HG03565 (cell line): Measurements from ENCODE around the gene CBLC.
"Not testable (repeated sequence)": the region's sequence is repeated elsewhere in the genome, so short reads cannot be mapped to it uniquely, and the experiment has no call there.

Source experiments
- ATAC-seq: cut with Tn5 transposase; IDR thresholded peaks from one replicate; pipeline ENCODE4 v1.9.1; 2021; ENCODE audit warnings: mild to moderate bottlenecking, moderate library complexity; ENCODE audit not compliant: unreplicated experiment

Gene CBLC

GRCh38 chr19:44818466-44819031 is 40.9 kb downstream of the CBLC start:
- ATAC-seq, result no peak

DNA sequence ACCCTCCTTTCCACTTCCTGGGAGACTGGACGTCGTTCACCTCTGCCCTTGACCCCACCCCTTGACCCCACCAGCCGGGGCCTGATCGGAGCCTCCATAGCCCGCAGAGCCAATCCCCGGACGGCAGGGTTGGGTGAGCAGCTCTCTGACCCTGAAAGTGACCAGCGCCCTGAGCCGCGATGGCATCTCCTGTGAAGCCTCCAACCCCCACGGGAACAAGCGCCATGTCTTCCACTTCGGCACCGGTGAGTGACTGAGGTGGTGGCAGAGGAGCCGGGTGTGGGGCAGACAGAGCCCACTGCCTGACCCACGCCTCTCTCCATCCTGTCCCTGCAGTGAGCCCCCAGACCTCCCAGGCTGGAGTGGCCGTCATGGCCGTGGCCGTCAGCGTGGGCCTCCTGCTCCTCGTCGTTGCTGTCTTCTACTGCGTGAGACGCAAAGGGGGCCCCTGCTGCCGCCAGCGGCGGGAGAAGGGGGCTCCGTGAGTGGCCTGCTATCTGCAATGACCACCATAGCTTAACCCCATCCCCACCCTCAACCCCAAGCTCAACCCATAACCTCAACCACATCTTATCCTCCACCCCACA is 41.6 kb downstream of the CBLC start:
- ATAC-seq, result no peak

DNA sequence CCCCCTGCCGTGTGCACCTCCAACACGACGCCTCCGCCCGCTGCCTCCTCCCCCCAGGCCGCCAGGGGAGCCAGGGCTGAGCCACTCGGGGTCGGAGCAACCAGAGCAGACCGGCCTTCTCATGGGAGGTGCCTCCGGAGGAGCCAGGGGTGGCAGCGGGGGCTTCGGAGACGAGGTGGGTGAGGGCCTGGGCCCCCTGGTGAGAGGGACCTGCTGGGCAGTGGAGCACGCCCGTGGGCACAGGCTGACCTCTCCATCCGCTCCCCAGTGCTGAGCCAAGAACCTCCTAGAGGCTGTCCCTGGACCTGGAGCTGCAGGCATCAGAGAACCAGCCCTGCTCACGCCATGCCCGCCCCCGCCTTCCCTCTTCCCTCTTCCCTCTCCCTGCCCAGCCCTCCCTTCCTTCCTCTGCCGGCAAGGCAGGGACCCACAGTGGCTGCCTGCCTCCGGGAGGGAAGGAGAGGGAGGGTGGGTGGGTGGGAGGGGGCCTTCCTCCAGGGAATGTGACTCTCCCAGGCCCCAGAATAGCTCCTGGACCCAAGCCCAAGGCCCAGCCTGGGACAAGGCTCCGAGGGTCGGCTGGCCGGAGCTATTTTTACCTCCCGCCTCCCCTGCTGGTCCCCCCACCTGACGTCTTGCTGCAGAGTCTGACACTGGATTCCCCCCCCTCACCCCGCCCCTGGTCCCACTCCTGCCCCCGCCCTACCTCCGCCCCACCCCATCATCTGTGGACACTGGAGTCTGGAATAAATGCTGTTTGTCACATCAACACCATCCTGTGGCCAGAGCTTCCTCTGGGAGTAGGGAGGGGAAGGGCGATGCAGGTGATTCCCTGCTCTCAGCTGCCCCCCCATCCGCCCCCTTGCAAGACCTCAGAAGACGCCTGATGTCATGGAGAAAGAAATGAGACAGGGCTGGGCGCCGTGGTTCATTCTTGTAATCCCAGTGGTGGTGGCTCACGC is 43.2 kb downstream of the CBLC start:
- no peak for ATAC-seq

DNA sequence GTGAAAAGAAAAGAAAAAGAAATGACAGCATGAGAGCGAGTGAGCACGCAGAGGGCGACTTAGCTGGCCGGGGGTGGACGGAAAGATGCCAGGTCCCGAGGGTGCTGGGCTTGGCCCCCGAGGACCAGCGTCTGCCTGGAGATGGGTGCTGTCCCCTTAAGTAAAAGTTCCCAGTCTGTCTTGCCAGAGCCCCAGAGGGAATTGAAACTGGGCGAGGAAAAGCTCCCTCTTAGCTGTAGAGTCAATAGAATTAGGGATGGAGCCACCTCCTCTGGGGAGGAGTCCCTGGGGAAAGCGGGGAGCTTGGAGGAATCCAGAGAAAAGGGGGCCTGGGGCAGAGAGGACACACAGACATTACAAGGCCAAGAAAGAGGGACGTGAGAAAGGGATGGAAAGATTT is 44.5 kb downstream of the CBLC start:
- ATAC-seq, result no peak

DNA sequence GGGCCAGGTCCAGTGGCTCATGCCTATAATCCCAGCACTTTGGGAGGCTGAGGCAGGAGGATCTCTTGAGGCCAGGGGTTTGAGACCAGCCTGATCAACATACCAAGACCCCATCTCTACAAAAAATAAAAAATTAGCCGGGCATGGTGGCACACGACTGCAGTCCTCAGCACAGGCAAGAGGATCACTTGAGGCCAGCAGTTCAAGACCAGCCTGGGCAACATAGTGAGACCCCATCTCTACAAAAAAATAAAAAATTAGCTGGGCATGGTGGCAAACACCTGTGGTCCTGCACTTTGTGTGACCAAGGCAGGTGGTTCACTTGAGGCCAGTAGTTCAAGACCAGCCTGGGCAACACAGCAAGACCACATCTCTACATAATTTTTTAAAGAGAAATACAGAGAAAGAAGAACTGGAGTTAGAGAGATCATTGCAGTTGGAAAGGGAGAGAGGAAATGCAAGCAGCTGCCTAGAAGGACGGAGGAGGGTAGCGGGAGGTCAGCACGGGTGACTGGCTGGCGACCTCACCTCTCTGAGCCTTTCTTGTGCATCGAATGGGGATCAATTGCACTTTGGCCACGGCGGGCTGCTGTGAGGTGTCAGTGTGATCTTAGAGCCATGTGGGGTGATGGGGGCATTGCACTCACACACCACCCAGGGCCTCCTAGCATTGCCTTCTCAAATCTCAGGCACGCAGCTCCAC is 45.1 kb downstream of the CBLC start:
- ATAC-seq, result no peak

DNA sequence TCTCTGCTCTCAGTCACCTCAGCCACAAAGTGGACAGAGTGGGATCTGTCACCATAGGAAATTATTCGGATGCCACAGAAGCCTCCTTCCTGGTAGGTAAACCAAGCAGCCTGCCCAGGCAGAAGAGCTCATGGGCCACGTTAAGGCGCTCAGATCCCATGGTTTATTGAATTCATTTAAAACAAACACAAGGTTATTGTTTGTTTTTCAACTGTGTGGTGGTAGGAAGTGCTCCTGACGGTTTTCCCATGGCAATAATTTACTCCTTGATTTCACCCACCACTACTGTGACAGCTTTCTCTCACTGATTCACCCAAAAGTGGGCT is 45.6 kb downstream of the CBLC start:
- no peak for ATAC-seq

DNA sequence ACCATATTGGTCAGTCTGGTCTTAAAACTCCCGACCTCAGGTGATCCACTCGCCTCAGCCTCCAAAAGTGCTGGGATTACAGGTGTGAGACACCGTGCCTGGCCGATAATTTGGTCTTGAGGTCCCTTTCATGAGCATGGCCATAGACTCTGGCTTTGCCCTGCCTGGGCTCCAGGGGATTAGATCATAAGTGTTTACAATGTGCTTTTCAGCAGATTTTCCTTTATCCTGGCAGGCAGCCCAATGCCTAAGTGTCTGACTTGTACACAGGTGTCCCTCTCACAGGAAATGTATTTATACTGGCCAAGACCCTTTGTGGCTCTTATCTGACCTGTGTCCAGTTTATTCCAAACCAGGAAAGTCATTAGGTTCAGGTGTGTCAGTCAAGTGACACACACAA is 47.1 kb downstream of the CBLC start:
- no peak for ATAC-seq

GRCh38 chr19:44832875-44833274 is 55.2 kb downstream of the CBLC start:
- not testable (repeated sequence) for ATAC-seq

DNA sequence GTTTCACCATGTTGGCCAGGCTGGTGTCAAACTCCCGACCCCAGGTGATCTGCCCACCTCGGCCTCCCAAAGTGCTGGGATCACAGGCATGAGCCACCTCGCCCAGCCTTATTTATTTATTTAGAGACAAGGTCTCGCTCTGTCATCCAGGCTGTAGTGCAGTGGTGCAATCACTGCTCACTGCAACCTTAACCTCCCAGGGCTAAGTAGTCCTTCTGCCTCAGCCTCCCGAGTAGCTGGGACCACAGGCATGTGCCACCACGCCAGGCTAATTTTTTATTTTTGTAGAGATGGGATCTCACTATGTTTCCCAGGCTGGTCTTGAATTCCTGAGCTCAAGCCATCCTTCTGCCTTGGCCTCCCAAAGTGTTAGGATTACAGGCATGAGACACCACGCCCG is 56.7 kb downstream of the CBLC start:
- not testable (repeated sequence) for ATAC-seq

GRCh38 chr19:44839276-44839675 is 61.6 kb downstream of the CBLC start:
- ATAC-seq, result no peak

GRCh38 chr19:44840811-44841210 is 63.1 kb downstream of the CBLC start:
- no peak for ATAC-seq

GRCh38 chr19:44841231-44841630 is 63.5 kb downstream of the CBLC start:
- ATAC-seq, result no peak

GRCh38 chr19:44845286-44845611 is 67.6 kb downstream of the CBLC start:
- ATAC-seq, result no peak

DNA sequence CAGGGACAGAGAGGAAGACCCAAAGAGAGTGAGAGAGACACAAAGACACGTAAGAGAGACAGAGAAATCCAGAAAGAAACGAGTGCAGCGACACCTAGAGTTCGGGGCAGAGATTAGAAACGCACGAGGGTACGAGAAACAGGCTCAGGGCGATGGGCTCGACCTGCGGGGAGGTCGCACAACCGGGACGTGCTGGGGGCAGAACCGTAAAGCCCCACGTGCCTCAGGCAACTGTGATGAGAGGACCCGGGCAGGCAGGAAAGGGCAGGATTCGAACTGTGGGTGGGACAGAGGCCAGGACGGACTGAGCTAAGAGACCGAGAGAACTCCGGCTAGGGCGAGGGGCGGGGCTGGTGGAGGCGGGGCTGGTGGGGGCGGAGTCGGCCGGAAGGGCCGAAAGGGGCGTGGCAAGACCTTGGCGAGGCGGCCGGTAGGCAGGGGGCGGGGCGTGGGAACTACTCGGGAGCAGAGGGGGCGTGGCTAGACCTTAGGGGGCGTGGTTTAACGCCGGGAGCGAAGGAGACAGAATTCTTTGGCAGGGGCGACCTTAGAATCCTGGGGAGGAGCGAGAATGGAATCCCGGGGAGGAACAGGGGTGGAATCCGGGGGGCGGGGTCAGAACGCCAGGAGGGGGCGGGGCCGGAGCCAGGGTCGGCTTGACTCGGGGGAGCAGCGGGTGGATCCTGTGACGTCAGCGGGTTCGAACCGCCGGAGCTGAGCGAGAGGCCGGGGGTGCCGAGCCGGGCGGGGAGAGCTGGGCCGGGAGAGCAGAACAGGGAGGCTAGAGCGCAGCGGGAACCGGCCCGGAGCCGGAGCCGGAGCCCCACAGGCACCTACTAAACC is 68.1 kb downstream of the CBLC start, which contains the start of gene NECTIN2:
NECTIN2 (plus strand) TSS at position 686 of the 843 bp plus-strand sequence. CDS start 229 bp downstream, outside the sequence.
- ATAC-seq, result no peak

DNA sequence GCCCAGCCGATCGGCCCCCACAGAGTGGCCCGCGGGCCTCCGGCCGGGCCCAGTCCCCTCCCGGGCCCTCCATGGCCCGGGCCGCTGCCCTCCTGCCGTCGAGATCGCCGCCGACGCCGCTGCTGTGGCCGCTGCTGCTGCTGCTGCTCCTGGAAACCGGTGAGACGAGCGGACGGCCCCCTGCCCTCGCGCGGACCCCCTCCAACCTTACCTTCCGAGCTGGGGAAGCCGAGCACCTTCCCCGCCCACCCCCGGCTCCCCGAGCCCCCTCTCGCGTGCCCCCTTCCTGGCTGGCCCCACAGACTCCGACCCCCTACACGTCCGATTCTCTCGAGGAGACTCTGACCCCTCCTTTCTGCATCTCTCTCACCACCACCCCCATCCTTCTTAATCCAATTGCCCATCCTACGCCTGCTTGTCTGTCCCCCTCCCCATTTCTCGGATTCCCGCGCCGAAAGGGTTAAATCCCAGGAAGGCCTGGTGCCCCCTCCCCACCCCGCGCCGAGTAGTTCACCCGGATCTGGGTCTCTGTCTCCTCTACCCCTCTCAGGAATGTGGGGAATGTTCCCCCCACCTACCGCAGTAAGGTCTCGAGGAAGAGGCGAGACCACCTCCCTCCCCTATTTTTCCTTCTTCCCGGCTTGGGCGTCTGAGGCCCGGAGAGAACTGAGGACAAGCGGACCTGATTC is 68.9 kb downstream of the CBLC start:
- no peak for ATAC-seq

- no peak for ATAC-seq
Observed at GRCh38 chr19:44847144-44848035, 69.7 kb downstream of the CBLC start.

GRCh38 chr19:44848036-44848811 is 70.5 kb downstream of the CBLC start:
- no peak for ATAC-seq

- ATAC-seq, result no peak
Observed at GRCh38 chr19:44848812-44849447, 71.2 kb downstream of the CBLC start.
